ENCODE data around the gene NPW. TPM values are rescaled to one million over a fixed set of nuclear protein-coding genes. Genes with fewer than 3 reads are reported as not detected.

Gene NPW
- total RNA-seq, 2 experiments from 2014 or later, result 24.3 to 28.3 TPM

DNA sequence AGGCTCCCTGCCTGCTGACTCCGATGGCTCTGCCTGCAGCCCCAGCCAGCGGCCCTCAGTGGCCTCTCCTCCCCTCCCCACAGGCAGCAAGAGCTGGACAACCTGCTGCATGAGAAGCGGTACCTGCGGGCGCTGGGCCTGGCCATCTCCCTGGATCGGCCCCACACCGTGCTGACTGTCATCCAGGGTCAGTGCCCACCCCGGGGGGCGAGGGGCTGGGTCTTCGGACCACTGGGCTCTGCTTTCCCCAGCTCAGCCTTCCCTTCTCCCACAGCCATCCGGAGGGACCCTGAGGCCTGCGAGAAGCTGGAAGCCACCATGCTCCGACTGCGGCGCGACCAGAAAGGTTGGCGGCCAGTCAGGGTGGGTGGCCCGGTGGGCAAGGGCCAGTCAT, 41.7 kb upstream of the NPW start:
- peaks cover 26% of the 10 kb centered on the region for H3K27me3 Mint-ChIP-seq
- CTCF ChIA-PET, result no interaction called here
- H3K27ac Mint-ChIP-seq, result no peak overlapping the region

DNA sequence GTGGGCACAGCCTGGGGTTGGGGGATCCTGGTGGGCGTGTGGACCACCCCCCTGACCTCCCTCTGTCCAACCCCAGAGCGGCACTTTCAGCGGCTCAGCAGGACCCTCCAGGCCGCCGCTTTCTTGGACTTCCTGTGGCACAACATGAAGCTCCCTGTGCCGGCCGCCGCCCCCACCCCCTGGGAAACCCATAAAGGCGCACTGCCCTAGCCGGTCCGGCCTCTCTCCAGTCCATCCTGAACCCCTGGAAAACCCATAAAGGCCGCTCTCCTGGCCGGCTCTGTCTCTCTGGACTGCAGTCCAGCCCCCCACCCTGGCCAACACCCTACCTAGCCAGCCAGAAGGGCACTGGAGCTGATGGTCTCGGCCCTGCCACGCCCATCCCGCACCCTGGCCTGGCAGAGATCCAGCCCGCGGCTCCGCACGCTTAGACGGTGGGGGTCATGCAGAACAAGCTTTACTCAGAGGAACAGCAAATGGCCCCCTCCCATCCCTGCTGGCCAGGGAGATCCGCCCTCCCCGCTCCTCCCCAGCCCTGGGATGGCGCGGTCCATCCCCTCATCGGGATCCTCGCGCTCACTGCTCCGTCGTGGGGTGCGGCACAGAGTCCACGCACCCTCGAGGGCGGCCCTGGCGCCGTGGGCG, 41.0 kb upstream of the NPW start:
- Mint-ChIP-seq H3K27ac (no peak overlapping the region), H3K4me1 (ENCODE audit: low read depth) (peaks cover 15% of the 10 kb centered on the region), H3K36me3 (ENCODE audit: low read depth) (peaks cover 34% of the 10 kb centered on the region), H3K9me3 (no peaks in the 10 kb centered on the region), H3K4me3 (no peak overlapping the region), H3K27me3 (peaks cover 29% of the 10 kb centered on the region)
- TF ChIP-seq, protein P1, sequence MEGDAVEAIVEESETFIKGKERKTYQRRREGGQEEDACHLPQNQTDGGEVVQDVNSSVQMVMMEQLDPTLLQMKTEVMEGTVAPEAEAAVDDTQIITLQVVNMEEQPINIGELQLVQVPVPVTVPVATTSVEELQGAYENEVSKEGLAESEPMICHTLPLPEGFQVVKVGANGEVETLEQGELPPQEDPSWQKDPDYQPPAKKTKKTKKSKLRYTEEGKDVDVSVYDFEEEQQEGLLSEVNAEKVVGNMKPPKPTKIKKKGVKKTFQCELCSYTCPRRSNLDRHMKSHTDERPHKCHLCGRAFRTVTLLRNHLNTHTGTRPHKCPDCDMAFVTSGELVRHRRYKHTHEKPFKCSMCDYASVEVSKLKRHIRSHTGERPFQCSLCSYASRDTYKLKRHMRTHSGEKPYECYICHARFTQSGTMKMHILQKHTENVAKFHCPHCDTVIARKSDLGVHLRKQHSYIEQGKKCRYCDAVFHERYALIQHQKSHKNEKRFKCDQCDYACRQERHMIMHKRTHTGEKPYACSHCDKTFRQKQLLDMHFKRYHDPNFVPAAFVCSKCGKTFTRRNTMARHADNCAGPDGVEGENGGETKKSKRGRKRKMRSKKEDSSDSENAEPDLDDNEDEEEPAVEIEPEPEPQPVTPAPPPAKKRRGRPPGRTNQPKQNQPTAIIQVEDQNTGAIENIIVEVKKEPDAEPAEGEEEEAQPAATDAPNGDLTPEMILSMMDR (IDR thresholded peaks at IDR 0.05), result no peak
- ATAC-seq, result no peak
- CTCF ChIA-PET, result no interaction called here
- POLR2A ChIA-PET, result interaction anchor here (0.7 to 29.2 kb wide), 4 partner anchors 9 to 17 kb away, joined by 3 to 505 read pairs (median 12); partner anchors contain the start of genes NDUFB10, RNF151, RPS2 and TBL3
- intact Hi-C loops (cut with micrococcal nuclease), result no loop called here
- DNase-seq, result no peak

More for the DNA sequence above, 41.7 kb upstream of the NPW start:
- DNase-seq (no peak), ATAC-seq (no peak)
- peaks cover 16% of the 10 kb centered on the region for H3K4me1 Mint-ChIP-seq (ENCODE audit: low read depth)
- peaks cover 37% of the 10 kb centered on the region for H3K36me3 Mint-ChIP-seq (ENCODE audit: low read depth)
- intact Hi-C loops (cut with micrococcal nuclease), result no loop called here
- H3K4me3 Mint-ChIP-seq, result no peak overlapping the region
- POLR2A ChIA-PET, result interaction anchor here (1.1 to 29.2 kb wide), 3 partner anchors 10 to 18 kb away, joined by 3 to 505 read pairs (median 20); partner anchors contain the start of genes NDUFB10, RNF151, RPS2 and TBL3
- no peaks in the 10 kb centered on the region for H3K9me3 Mint-ChIP-seq
- TF ChIP-seq, protein P1 (IDR thresholded peaks at IDR 0.05), result no peak

DNA sequence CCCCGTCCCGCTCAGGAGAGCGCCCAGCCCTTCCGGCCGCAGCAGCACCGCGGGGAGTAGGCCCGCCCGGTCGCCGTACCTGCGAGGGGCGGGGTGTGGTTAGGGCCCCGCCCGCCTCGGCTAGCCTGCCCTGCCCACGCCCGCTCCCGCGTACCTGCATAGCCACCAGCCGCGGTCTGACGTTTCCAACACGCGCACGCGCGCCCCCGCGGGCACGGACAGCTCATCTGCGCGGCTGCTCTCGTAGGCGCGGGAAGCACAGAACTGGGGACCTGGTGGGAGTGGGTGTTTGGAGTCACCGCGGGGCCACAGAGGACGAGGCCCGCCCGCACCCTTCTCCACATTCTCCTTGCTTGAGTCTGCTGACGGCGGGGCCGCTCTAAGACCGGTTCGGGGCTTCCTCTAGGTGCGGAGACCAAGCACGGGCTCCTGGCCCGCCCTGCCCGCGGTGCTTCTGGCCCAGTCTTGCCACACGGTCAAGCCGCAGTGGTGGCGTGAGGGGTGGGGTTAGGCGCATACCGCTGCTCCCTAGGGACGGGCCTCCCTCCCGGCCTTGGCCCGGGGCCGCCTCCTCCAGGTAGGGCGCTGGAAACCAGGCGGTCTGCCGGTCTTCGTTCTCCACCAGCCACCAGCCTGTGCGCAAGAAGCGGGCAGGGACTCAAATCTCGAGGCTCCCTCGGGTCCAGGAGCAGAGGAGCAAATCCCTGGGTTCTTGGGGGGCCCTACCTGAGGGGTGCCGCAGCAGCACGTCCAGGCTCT, 40.1 kb upstream of the NPW start:
- H3K36me3 Mint-ChIP-seq (ENCODE audit: low read depth), result peaks cover 28% of the 10 kb centered on the region
- ATAC-seq, result no peak
- H3K27ac Mint-ChIP-seq, result no peak overlapping the region
- intact Hi-C loops (cut with micrococcal nuclease), result no loop called here
- H3K4me1 Mint-ChIP-seq (ENCODE audit: low read depth), result peaks cover 13% of the 10 kb centered on the region
- no peak overlapping the region for H3K4me3 Mint-ChIP-seq
- CTCF ChIA-PET, result no interaction called here
- TF ChIP-seq, protein P1 (IDR thresholded peaks at IDR 0.05), result no peak
- DNase-seq, result peak; percentile 52
- H3K9me3 Mint-ChIP-seq, result no peaks in the 10 kb centered on the region
- POLR2A ChIA-PET, result interaction anchor here (2.4 to 29.2 kb wide), 4 partner anchors 11 to 175 kb away, joined by 8 to 505 read pairs (median 14); partner anchors contain the start of genes NDUFB10, RNF151, RPS2 and SYNGR3
- H3K27me3 Mint-ChIP-seq, result peaks cover 29% of the 10 kb centered on the region

DNA sequence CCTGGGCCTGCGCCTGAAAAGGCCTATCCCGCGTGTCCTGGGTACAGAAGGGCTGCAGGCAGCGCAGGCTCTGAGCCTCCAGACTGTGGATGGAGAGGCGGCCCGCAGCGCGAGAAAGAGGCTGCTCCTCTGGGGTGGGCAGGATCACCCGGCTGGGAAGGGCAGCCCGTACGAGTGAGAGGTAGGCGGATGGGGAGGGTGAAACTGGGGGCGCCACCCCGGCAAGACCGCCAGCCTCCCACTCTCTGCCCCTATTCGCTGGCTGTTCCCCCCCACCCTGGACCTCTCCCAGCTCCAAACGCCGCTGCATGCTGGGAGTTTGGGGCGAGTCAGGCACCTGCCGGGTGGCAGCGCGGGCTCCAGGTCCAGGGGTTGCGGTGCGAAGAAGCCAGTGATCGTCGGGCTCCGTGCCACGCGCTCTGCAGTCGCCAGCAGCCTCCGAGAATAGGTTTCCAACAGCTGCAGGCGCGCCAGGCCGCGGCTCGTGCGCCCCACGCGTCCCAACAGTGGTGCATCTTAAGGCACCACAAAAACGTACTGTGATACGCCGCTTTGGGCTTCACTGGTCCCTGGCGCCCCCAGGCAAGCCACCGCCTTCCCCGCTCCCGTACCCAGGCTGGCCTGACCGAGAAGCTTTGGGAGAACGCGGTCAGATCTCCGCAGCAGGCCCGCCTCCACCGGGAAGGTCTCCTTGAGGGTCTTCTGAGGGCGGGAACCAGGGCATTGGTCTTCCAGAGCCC, 39.4 kb upstream of the NPW start:
- peaks cover 29% of the 10 kb centered on the region for H3K27me3 Mint-ChIP-seq
- peaks cover 22% of the 10 kb centered on the region for H3K36me3 Mint-ChIP-seq (ENCODE audit: low read depth)
- ChIA-PET CTCF (interaction anchor here (1.0 kb wide), 1 partner anchor 24 kb away, joined by 3 read pairs; no protein-coding TSS in a partner anchor), POLR2A (interaction anchor here (1.1 to 29.2 kb wide), 6 partner anchors 10 to 175 kb away, joined by 3 to 505 read pairs (median 11); partner anchors contain the start of genes FAHD1, HAGH, NDUFB10 and RNF151)
- intact Hi-C loops (cut with micrococcal nuclease), result no loop called here
- ATAC-seq (no peak), DNase-seq (peak; percentile 31)
- H3K9me3 Mint-ChIP-seq, result no peaks in the 10 kb centered on the region
- H3K4me3 Mint-ChIP-seq, result no peak overlapping the region
- peaks cover 18% of the 10 kb centered on the region for H3K4me1 Mint-ChIP-seq (ENCODE audit: low read depth)
- H3K27ac Mint-ChIP-seq, result no peak overlapping the region
- TF ChIP-seq, protein P1 (IDR thresholded peaks at IDR 0.05), result no peak

All from activated CD8-positive, alpha-beta T cell treated with anti-CD3 and anti-CD28 coated beads for 36 hours (primary cell).